ENCODE measurements around the gene SYP.

The SYP gene

DNA sequence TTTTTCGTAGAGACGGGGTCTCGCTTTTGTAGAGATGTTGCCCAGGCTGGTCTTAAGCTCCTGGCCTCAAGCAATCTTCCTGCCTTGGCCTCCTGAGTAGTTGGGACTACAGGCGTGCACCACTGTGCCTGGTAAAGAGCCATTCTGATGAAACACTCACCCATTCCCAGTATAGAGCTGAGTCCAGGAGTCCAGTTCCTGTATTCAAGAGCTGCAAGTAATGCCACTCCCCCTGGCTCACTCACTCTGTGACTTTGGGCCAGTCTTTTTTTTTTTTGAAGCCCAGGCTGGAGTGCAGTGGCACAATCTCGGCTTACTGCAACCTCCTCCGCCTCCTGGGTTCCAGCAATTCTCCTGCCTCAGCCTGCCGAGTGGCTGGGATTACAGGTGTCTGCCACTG lies 38.7 kb upstream of the SYP start:
- no peak overlapping the region for H2AFZ ChIP-seq (ENCODE audit: low read depth, low read length, severe bottlenecking)
- H3K9me3 ChIP-seq (ENCODE audit: insufficient read depth, low read length) = no peaks in the 10 kb centered on the region
- H4K20me1 ChIP-seq (ENCODE audit: low read depth, low read length) = no peaks in the 10 kb centered on the region
- no peaks in the 10 kb centered on the region for H3K79me2 ChIP-seq (ENCODE audit: insufficient read depth, low read length)
- no peak for TF ChIP-seq EZH2phosphoT487 (conservative IDR thresholded peaks at IDR 0.05; ENCODE audit: low read length)
- TF ChIP-seq, protein P1, sequence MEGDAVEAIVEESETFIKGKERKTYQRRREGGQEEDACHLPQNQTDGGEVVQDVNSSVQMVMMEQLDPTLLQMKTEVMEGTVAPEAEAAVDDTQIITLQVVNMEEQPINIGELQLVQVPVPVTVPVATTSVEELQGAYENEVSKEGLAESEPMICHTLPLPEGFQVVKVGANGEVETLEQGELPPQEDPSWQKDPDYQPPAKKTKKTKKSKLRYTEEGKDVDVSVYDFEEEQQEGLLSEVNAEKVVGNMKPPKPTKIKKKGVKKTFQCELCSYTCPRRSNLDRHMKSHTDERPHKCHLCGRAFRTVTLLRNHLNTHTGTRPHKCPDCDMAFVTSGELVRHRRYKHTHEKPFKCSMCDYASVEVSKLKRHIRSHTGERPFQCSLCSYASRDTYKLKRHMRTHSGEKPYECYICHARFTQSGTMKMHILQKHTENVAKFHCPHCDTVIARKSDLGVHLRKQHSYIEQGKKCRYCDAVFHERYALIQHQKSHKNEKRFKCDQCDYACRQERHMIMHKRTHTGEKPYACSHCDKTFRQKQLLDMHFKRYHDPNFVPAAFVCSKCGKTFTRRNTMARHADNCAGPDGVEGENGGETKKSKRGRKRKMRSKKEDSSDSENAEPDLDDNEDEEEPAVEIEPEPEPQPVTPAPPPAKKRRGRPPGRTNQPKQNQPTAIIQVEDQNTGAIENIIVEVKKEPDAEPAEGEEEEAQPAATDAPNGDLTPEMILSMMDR (IDR thresholded peaks at IDR 0.05; ENCODE audit: insufficient read depth, low read length, poor library complexity, severe bottlenecking) = no peak
- H3K27ac ChIP-seq (ENCODE audit: low read depth, low read length) = no peak overlapping the region
- H3K9me2 ChIP-seq (replicated peaks; ENCODE audit: insufficient read depth, low read length) = no peaks in the 10 kb centered on the region
- H3K4me2 ChIP-seq (ENCODE audit: low read depth, low read length, poor library complexity, severe bottlenecking) = no peak overlapping the region
- H3F3A ChIP-seq (ENCODE audit: insufficient read depth) = no peaks in the 10 kb centered on the region
- no peak overlapping the region for H3K4me3 ChIP-seq (ENCODE audit: insufficient read depth, low read length, poor library complexity, severe bottlenecking)
- H3K9ac ChIP-seq (ENCODE audit: low read length) = no peak overlapping the region
- no peaks in the 10 kb centered on the region for H3K27me3 ChIP-seq (ENCODE audit: low read length)
- no peaks in the 10 kb centered on the region for H3K36me3 ChIP-seq (ENCODE audit: low read length)

DNA sequence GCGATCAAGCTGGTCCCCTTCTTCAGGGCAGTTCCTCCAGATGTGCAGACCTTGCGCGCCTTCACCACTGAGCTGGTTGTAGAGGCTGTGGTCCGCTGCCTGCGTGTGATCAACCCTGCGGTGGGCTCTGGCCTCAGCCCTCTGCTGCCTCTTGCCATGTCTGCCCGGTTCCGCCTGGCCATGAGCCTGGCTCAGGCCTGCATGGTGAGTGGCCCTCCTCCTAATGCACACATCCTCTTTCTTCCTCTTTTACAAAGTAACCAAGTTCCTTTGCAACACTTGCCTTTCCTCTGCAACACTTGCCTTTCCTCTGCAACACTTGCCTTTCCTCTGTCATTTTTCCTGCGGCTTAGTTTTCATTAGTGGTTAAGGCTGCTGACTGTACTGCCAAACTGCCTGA lies 37.1 kb upstream of the SYP start:
- H4K20me1 ChIP-seq (ENCODE audit: low read depth, low read length) = no peaks in the 10 kb centered on the region
- no peak for TF ChIP-seq EZH2phosphoT487 (conservative IDR thresholded peaks at IDR 0.05; ENCODE audit: low read length)
- TF ChIP-seq, protein P1 (IDR thresholded peaks at IDR 0.05; ENCODE audit: insufficient read depth, low read length, poor library complexity, severe bottlenecking) = no peak
- no peaks in the 10 kb centered on the region for H3K79me2 ChIP-seq (ENCODE audit: insufficient read depth, low read length)
- H3K27ac ChIP-seq (ENCODE audit: low read depth, low read length) = no peak overlapping the region
- no peak overlapping the region for H3K9ac ChIP-seq (ENCODE audit: low read length)
- H3K4me2 ChIP-seq (ENCODE audit: low read depth, low read length, poor library complexity, severe bottlenecking) = peak overlapping the region; percentile 62
- no peaks in the 10 kb centered on the region for H3K36me3 ChIP-seq (ENCODE audit: low read length)
- no peaks in the 10 kb centered on the region for H3K27me3 ChIP-seq (ENCODE audit: low read length)
- H3F3A ChIP-seq (ENCODE audit: insufficient read depth) = no peaks in the 10 kb centered on the region
- H3K9me2 ChIP-seq (replicated peaks; ENCODE audit: insufficient read depth, low read length) = no peaks in the 10 kb centered on the region
- H3K9me3 ChIP-seq (ENCODE audit: insufficient read depth, low read length) = no peaks in the 10 kb centered on the region
- no peak overlapping the region for H3K4me3 ChIP-seq (ENCODE audit: insufficient read depth, low read length, poor library complexity, severe bottlenecking)
- no peak overlapping the region for H2AFZ ChIP-seq (ENCODE audit: low read depth, low read length, severe bottlenecking)

DNA sequence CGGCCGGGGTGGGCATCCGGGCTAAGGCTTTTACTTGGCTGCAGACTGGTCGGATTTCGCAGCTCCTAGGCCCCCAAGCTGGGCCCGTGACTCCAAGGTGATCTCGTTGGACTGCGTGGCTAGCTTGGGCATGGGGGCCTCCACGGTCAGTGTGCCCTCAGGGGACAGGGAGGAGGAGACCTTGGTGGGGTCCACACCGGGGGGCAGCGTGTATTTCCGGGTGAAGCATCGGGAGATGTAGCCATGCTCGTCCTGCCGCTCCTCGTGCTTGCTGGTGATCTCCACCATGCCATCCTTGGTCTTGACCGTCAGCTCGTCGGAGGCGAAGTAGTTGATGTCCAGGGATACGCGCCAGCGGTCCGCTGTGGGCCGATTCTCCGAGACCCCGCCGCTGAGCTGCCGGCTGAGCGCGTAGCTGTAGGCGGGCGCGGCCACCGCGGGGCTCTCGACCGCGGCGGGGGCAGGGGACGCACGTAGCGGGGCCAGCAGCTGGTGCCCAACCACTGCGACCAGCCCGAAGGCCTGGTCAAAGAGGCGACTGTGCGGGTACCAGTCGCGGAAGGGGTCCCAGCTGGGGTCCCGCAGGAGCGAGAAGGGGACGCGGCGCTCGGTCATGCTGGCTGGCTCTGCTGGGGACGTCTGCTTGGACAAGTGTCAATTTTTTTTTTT lies 34.0 kb upstream of the SYP start:
- Histone ChIP-seq H3K4me3 (ENCODE audit: insufficient read depth, low read length, poor library complexity, severe bottlenecking) (no peak overlapping the region), H3K4me2 (ENCODE audit: low read depth, low read length, poor library complexity, severe bottlenecking) (no peak overlapping the region), H3K36me3 (ENCODE audit: low read length) (no peaks in the 10 kb centered on the region), H3K27me3 (ENCODE audit: low read length) (no peaks in the 10 kb centered on the region), H3K9me2 (replicated peaks; ENCODE audit: insufficient read depth, low read length) (no peaks in the 10 kb centered on the region), H3K27ac (ENCODE audit: low read depth, low read length) (no peak overlapping the region), H2AFZ (ENCODE audit: low read depth, low read length, severe bottlenecking) (no peak overlapping the region), H3K9me3 (ENCODE audit: insufficient read depth, low read length) (no peaks in the 10 kb centered on the region), H4K20me1 (ENCODE audit: low read depth, low read length) (no peaks in the 10 kb centered on the region), H3K9ac (ENCODE audit: low read length) (no peak overlapping the region), H3F3A (ENCODE audit: insufficient read depth) (no peaks in the 10 kb centered on the region), H3K79me2 (ENCODE audit: insufficient read depth, low read length) (no peaks in the 10 kb centered on the region)
- no peak for TF ChIP-seq EZH2phosphoT487 (conservative IDR thresholded peaks at IDR 0.05; ENCODE audit: low read length)
- TF ChIP-seq, protein P1 (IDR thresholded peaks at IDR 0.05; ENCODE audit: insufficient read depth, low read length, poor library complexity, severe bottlenecking) = no peak

Measured in SU-DHL-6 (cell line).